CD4-positive, alpha-beta T cell treated with Interleukin-12 subunit alpha and Interleukin-12 subunit beta, for 1 hour (primary cell): ENCODE results near the gene EMX2.

Experiments
- DNase-seq: peaks from one replicate; pipeline ENCODE4 v3.0.0-alpha.2; 2020

Gene EMX2

GRCh38 chr10:117545141-117546019 lies 2.8 kb downstream of the EMX2 start:
- DNase-seq, result no peak

GRCh38 chr10:117546020-117546580 lies 3.6 kb downstream of the EMX2 start:
- no peak for DNase-seq

GRCh38 chr10:117546581-117547015 lies 4.1 kb downstream of the EMX2 start:
- DNase-seq, result no peak

DNA sequence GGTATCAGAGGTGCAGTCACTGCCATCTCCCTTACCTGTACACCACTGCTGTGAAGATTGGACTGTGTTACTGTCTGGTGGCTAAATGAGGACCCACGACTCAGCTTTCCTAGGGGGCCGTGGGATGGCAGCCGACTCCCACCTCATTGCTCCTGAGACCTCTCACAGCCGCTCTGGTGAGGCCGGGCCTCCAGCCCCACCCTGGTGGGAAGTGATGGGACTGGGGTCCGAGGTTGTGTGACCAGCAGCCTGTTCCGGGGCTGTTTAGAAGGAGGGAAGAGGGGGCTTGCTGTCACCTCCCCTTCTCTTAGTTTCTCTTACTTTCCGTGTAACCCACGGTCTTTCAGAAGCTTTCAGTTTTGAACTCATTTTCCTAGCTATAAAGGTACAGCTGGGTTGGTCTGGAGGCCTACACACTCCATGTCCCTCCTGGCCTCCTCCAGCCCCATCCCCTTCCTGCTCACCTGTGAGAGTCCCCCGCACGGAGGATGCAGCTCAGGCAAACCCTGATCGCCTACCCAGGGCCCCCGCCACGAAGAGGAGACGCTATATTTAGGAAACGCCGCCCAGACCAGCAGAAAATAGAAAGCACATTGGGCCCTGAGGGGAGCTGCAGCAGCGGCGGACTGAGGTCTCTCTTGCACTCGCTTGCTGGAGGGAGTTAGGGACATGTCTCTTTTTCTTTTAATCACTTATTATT lies 4.6 kb downstream of the EMX2 start:
- DNase-seq, result no peak

- no peak for DNase-seq
Observed at GRCh38 chr10:117547716-117548668, 5.4 kb downstream of the EMX2 start.

GRCh38 chr10:117549100-117549585 lies 6.6 kb downstream of the EMX2 start:
- no peak for DNase-seq

DNA sequence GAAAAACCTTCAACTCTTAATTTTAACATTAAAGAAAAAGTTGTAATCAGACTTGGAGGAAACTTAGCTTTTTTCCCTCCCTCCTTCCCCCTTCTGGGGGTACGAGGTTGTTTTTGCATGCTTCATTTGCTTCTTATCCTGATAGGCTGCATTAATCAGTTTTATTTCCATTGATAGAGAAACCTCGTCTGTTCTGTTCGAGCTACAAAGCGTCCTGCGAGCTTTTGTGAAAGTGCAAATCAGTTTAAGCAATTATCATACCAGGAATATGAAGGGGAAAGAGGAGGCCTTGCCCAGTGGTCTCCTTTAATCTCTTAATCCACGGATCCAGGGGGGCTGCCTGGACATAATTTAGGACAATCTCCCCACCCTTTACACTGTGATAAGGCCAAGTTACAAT lies 7.5 kb downstream of the EMX2 start:
- DNase-seq, result no peak

- no peak for DNase-seq
Observed at GRCh38 chr10:117550599-117551329, 8.2 kb downstream of the EMX2 start.

GRCh38 chr10:117551330-117552155 lies 9.0 kb downstream of the EMX2 start:
- no peak for DNase-seq

- no peak for DNase-seq
Observed at GRCh38 chr10:117552156-117552631, 9.6 kb downstream of the EMX2 start.

DNA sequence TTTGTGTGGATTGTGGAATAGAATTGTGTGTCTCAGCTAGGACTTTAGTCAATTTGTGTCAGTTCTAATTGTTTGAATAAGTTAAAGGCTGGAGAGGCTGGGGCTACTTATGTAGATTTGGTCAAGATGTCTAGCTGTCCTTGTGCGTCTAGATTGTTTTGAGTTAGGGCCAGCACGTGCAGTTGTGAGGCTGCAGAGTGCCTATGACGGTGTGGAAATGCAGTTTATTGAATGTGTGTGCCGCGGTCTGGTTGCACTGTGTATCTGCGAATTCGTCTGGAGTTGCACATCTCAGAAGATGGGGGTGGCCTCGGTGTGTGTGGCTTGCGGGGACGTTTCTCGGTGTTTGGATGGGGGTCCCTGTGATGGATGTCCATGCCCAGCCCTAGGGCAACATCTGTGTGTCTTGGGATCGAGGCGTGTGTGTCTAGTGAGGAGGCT lies 10.2 kb downstream of the EMX2 start:
- no peak for DNase-seq

DNA sequence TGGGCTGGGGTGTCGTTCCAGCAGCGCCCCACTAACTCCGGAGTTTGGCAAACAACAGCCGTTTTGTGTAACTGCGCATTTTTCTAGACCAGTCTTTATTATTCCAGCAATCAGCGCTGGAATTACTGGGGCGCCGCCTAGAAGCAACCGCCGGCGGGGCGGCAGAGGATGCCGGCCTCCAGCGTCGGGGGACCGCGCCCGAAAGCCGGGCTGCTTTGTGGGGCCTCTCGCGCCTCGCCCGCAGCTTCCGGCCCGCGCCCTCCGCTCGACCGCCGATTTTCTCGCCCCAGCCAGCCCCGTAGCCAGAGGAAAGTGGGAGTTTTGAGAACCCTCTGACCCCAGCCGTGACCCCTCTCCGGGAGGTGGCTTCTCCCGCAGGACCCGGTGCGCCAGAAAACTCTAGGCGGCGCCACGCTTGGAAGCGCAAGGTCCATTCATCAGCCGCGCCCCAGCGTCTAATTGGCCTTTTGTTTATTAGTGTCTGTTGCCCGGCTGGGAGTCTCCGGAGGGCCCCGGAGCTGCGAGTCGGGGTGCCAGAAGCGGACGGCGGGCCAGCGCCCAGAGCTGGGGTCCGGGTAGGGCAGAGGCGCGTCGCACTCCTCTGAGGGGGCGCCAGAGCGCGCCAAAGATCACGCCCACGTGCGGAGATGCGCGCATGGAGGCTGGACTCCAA lies 10.7 kb downstream of the EMX2 start:
- no peak for DNase-seq

- no peak for DNase-seq
Observed at GRCh38 chr10:117553815-117554172, 11.2 kb downstream of the EMX2 start.

GRCh38 chr10:117554241-117554814 lies 11.8 kb downstream of the EMX2 start:
- DNase-seq, result no peak

- DNase-seq, result no peak
Observed at GRCh38 chr10:117555017-117555416, 12.5 kb downstream of the EMX2 start.

DNA sequence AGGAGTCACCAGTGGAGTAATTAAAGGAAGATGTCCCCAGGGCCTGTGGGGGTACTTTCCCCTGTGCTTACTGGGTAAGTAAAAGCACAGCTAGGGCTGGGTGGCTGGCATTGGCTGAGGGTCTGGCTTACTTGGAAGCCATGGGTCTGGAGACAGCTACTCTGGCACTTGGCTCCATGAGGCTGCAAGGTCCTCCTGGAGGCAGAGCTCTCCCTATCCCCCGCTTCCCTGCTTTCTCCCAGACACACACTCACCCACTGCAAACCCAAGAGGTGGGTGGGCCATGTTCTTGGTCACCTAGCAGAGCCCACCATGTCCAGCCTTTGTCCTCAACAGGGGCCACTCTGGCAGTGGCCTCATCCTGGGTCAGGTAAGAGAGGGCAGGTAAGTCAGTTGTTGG lies 13.3 kb downstream of the EMX2 start:
- DNase-seq, result no peak

GRCh38 chr10:117556356-117556755 lies 13.8 kb downstream of the EMX2 start:
- no peak for DNase-seq

DNA sequence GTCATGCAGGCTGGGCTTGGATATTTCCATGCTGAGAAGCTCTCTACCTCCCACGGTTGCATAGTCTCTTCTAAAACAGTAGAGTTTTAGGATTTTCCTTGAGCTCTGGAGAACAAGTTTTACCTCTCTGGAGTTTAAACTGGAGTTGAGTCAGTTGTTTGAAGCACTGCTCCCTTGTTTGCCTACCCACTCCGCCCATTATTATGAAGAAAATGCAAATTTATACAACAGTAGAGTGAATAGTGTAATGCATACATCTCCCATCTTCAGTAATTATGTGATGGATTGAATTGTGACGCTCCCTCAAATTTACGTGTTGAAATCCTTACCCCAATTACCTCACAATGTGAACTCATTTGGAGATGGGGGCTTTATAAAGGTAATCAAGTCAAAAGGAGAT lies 17.2 kb downstream of the EMX2 start:
- DNase-seq, result no peak

DNA sequence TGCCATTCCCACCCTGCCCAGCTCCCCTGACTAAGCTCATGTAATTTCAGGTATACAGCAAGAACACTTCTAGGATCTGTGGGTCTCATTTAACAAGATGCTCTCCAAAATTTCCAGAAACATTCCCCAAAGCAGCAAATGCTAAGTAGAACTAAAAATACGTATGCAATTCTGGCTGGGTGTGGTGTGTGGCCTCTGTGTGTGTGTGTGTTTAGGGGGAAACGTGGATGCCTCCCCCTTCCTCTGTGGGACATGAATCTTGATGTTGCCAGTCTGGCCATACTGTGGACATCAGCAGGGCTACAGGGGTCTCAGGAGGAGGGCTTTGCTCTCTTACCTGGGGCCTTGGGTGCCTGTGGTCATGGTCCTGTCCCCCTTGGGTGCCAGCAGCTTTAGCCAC lies 18.4 kb downstream of the EMX2 start:
- DNase-seq, result no peak

DNA sequence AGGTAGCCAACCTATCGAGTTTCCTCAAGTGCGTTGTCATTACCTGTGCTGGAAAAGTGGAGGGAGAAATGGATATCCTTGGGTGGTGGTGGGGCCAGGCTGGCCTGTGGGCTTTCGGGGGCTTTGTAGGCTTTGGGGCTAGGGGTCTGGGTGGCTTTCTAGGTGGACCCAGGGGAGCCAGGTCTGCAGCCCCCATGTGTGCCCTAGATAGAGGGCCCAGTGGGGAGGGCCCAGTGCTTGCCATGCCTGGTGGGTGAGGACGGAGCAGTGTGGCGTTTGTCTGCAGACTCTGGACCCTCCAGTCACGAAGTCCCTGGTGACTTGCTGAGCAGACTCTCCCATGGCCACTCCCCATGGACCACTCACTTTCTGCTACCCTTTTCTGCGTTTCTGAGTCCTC lies 19.7 kb downstream of the EMX2 start:
- no peak for DNase-seq
